Panc1 (cell line): ENCODE results near the gene EFTUD2.

ENCODE experiments used
- POLR2AphosphoS5 ChIP-seq: IDR thresholded peaks from 2 replicates; pipeline ENCODE4 v1.6.1; 2012; ENCODE audit warnings: mild to moderate bottlenecking, low read depth, low read length, moderate library complexity
- TF ChIP-seq, protein P1 (sequence below): fragments of 450-650 bp; IDR thresholded peaks from 2 replicates; pipeline ENCODE4 v1.5.1; 2017; ENCODE audit warnings: mild to moderate bottlenecking

DNA sequence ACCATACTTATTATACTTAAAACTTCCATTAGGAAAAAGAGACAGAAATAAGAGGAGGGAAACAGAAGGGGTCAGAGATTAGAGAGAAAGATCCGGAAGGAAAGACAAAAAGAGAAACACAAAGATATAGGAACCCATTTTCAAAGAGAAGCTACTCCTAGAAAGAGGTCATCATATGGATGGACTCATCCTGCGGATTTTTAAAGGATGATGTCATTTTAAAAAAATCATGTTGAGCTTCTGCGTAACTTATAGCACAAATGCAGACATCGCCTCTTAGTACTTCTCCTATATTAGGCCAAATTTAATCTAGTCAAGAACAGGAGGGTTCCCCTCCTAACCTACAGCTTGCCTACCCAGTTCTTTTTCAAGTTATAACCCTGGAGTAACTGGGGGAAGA is 18.1 kb downstream of the EFTUD2 start:
- TF ChIP-seq, protein P1, sequence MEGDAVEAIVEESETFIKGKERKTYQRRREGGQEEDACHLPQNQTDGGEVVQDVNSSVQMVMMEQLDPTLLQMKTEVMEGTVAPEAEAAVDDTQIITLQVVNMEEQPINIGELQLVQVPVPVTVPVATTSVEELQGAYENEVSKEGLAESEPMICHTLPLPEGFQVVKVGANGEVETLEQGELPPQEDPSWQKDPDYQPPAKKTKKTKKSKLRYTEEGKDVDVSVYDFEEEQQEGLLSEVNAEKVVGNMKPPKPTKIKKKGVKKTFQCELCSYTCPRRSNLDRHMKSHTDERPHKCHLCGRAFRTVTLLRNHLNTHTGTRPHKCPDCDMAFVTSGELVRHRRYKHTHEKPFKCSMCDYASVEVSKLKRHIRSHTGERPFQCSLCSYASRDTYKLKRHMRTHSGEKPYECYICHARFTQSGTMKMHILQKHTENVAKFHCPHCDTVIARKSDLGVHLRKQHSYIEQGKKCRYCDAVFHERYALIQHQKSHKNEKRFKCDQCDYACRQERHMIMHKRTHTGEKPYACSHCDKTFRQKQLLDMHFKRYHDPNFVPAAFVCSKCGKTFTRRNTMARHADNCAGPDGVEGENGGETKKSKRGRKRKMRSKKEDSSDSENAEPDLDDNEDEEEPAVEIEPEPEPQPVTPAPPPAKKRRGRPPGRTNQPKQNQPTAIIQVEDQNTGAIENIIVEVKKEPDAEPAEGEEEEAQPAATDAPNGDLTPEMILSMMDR, result no peak
- no peak for TF ChIP-seq POLR2AphosphoS5
